ENCODE results near the gene BBS10.
A peak's percentile ranks its signal among the peaks of the same experiment; 100 is the strongest.
"Not testable (repeated sequence)": the region's sequence is repeated elsewhere in the genome, so short reads cannot be mapped to it uniquely, and the experiment has no call there.

The BBS10 gene

GRCh38 chr12:76346798-76347420 lies 1.3 kb downstream of the BBS10 start:
- no peak for ATAC-seq
- H3K27ac Mint-ChIP-seq, result peak overlapping the region; percentile 98
- H3K9me3 Mint-ChIP-seq, result no peaks in the 10 kb centered on the region

DNA sequence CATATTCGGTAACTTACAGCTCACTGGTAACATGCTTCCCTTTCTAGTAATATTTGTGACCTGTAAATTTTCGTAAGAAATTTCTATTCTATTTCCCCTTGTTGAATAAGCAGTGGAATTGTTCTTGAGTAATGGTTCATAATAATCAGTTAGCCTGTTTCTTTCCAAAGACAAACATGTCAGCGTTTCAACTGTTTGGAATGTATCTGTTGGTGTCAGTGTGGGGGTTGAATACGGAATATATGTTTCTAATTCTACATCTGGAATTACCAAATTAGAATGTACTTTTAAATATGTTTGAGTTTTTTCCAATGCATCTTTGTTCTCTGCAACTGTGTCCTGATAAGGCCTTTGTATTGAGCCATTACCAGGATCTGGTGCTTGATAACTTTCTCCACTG lies 2.0 kb downstream of the BBS10 start:
- Mint-ChIP-seq H3K27ac (no peak overlapping the region), H3K9me3 (no peaks in the 10 kb centered on the region), H3K36me3 (peaks cover 13% of the 10 kb centered on the region), H3K4me3 (no peak overlapping the region), H3K4me1 (peaks cover 20% of the 10 kb centered on the region), H3K27me3 (no peaks in the 10 kb centered on the region)
- ATAC-seq, result no peak

More at GRCh38 chr12:76346798-76347420, 1.3 kb downstream of the BBS10 start:
- H3K27me3 Mint-ChIP-seq, result no peaks in the 10 kb centered on the region
- H3K4me3 Mint-ChIP-seq, result peak overlapping the region; percentile 89
- H3K36me3 Mint-ChIP-seq, result peaks cover 13% of the 10 kb centered on the region
- H3K4me1 Mint-ChIP-seq, result peaks cover 20% of the 10 kb centered on the region

DNA sequence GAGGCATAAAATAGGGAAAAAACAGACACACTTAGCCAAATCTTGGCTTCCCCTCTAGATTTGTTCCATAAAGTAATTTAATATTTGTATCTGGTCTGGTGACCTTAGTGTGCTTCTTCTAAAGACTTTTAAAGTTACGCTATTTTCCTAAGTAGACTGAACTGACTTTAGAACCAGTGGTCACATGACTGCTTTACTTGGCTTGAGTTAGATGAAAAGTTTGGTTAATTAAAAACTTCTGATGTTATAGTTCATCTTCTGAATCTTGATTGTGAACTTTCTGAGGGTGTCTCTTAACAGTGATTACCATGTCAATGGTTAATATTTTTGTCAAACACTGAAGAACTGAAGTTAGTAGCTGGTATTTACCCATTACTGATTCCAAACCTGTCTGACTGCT lies 2.6 kb downstream of the BBS10 start:
- Mint-ChIP-seq H3K9me3 (no peaks in the 10 kb centered on the region), H3K27ac (no peak overlapping the region), H3K4me1 (peaks cover 20% of the 10 kb centered on the region), H3K4me3 (no peak overlapping the region), H3K36me3 (peaks cover 8% of the 10 kb centered on the region), H3K27me3 (no peaks in the 10 kb centered on the region)
- no peak for ATAC-seq

DNA sequence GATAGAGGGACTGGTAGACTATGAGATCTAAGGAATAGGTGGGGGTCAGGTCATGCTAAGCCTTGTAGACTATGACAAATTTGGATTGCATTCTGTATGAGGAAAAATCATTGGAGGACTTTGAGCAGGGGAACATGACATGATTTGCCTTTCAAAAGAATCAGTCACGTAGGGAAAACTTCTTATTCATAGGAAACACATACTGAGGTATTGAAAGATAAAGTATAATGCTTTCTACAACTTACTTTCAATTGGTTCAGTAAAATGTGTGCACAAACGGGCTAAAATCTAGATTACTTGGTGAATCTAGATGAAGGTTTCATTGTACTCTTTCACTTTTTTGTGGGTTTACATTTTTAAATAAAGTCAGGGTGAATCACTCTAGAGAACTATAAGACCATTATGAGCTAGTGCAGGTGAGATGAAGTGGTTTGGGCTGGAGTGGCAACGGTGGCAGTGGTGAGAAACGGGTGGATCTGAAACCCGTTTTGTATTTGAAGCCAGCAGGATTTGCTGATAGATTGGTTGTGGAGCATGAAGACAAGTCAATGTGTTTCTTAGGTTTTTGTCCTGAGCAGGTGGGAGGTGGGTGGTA lies 6.7 kb downstream of the BBS10 start:
- Mint-ChIP-seq H3K4me1 (no peaks in the 10 kb centered on the region), H3K27me3 (no peaks in the 10 kb centered on the region), H3K9me3 (no peaks in the 10 kb centered on the region), H3K27ac (no peak overlapping the region), H3K4me3 (no peak overlapping the region), H3K36me3 (peaks cover 8% of the 10 kb centered on the region)
- ATAC-seq, result no peak

- Mint-ChIP-seq H3K4me1 (no peaks in the 10 kb centered on the region), H3K9me3 (no peaks in the 10 kb centered on the region), H3K36me3 (peaks cover 8% of the 10 kb centered on the region), H3K27me3 (no peaks in the 10 kb centered on the region), H3K4me3 (no peak overlapping the region), H3K27ac (no peak overlapping the region)
- ATAC-seq, result no peak
Measured at GRCh38 chr12:76340680-76341435, 7.4 kb downstream of the BBS10 start.

GRCh38 chr12:76337583-76337982 lies 10.6 kb downstream of the BBS10 start:
- Mint-ChIP-seq H3K27ac (no peak overlapping the region), H3K36me3 (no peaks in the 10 kb centered on the region), H3K9me3 (no peaks in the 10 kb centered on the region), H3K4me3 (no peak overlapping the region), H3K27me3 (no peaks in the 10 kb centered on the region), H3K4me1 (no peaks in the 10 kb centered on the region)
- no peak for ATAC-seq

GRCh38 chr12:76332606-76333005 lies 15.6 kb downstream of the BBS10 start:
- ATAC-seq, result no peak
- H3K4me1 Mint-ChIP-seq, result no peaks in the 10 kb centered on the region

GRCh38 chr12:76329606-76330005 lies 18.6 kb downstream of the BBS10 start:
- H3K27me3 Mint-ChIP-seq, result no peaks in the 10 kb centered on the region
- no peak for ATAC-seq
- no peak overlapping the region for H3K4me3 Mint-ChIP-seq
- H3K9me3 Mint-ChIP-seq, result peaks cover 5% of the 10 kb centered on the region
- no peaks in the 10 kb centered on the region for H3K36me3 Mint-ChIP-seq
- H3K27ac Mint-ChIP-seq, result no peak overlapping the region
- no peaks in the 10 kb centered on the region for H3K4me1 Mint-ChIP-seq

More at GRCh38 chr12:76332606-76333005, 15.6 kb downstream of the BBS10 start:
- H3K4me3 Mint-ChIP-seq, result no peak overlapping the region
- peaks cover 5% of the 10 kb centered on the region for H3K9me3 Mint-ChIP-seq
- no peaks in the 10 kb centered on the region for H3K36me3 Mint-ChIP-seq
- H3K27ac Mint-ChIP-seq, result no peak overlapping the region
- H3K27me3 Mint-ChIP-seq, result no peaks in the 10 kb centered on the region

GRCh38 chr12:76329159-76329558 lies 19.1 kb downstream of the BBS10 start:
- ATAC-seq, result no peak
- no peaks in the 10 kb centered on the region for H3K4me1 Mint-ChIP-seq
- H3K27ac Mint-ChIP-seq, result no peak overlapping the region
- no peaks in the 10 kb centered on the region for H3K36me3 Mint-ChIP-seq
- H3K9me3 Mint-ChIP-seq, result peaks cover 5% of the 10 kb centered on the region
- H3K4me3 Mint-ChIP-seq, result no peak overlapping the region
- no peaks in the 10 kb centered on the region for H3K27me3 Mint-ChIP-seq

GRCh38 chr12:76319595-76320319 lies 28.5 kb downstream of the BBS10 start:
- H3K27ac Mint-ChIP-seq, H3K4me3 Mint-ChIP-seq, H3K4me1 Mint-ChIP-seq, ATAC-seq, H3K36me3 Mint-ChIP-seq, H3K9me3 Mint-ChIP-seq: not testable (repeated sequence)
- H3K27me3 Mint-ChIP-seq, result peaks cover 42% of the 10 kb centered on the region

DNA sequence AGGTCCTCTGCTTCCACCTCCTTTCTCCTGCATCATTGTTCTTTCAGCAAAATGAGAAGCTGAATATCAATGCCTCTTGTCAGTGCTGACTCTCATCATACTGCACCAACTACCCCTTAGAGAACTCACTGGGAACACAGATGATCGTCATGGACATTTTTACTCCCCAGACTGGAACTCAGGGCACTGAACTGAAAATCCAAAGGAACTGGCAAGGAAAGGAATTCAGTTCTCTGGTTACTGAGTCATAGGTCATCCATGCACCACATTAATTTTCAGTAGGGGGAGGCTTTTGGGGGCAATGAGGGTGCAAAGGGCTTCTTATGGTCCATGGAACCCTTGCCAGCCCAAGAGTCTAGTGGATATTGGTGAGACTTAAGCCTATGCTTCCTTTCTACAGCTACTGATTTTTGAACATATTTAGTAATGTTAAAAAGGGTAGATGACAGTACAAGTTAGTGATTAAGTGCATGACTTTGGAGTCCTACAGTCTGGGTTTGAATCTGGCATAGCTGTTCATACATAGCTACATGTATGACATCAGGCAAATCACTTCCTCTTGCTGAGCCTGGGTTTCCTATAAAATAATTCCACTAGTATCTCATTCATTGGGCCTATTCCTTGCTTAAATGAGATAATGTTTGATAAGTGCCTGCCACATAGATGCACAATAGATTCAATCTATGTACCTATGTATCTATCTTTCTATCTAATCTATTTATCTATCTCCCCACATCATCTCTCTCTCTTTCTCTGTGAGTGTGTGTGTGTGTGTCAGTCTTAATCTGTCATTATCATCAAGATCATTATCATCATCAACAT lies 29.2 kb downstream of the BBS10 start:
- Mint-ChIP-seq H3K36me3 (no peaks in the 10 kb centered on the region), H3K27me3 (peaks cover 50% of the 10 kb centered on the region), H3K4me1 (peaks cover 9% of the 10 kb centered on the region), H3K4me3 (no peak overlapping the region), H3K9me3 (no peaks in the 10 kb centered on the region), H3K27ac (no peak overlapping the region)
- no peak for ATAC-seq

- ATAC-seq, result no peak
- Mint-ChIP-seq H3K4me3 (no peak overlapping the region), H3K27me3 (peaks cover 51% of the 10 kb centered on the region), H3K27ac (no peak overlapping the region), H3K9me3 (no peaks in the 10 kb centered on the region), H3K4me1 (peaks cover 9% of the 10 kb centered on the region), H3K36me3 (no peaks in the 10 kb centered on the region)
Measured at GRCh38 chr12:76317976-76318375, 30.2 kb downstream of the BBS10 start.

DNA sequence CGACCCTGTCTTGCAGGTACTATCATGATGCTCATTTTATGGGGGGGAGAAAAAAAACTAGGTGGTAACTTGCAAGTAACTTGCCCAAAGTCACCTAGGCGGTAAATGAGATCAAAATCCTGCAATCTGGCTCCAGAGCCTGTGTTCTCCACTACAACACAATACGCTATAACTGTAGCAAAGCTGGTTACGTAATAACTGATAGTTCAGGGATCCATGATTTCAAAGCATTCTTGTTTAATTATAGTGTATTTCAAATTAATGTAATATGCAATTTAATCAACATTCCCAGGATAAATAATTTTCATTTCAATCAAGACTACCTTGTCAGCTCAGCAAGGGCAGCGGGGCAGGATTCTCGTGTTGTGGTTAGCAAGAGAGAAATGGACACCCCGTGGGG lies 31.7 kb downstream of the BBS10 start:
- Mint-ChIP-seq H3K27me3 (peaks cover 51% of the 10 kb centered on the region), H3K9me3 (no peaks in the 10 kb centered on the region), H3K4me1 (peaks cover 9% of the 10 kb centered on the region), H3K27ac (no peak overlapping the region), H3K4me3 (no peak overlapping the region), H3K36me3 (no peaks in the 10 kb centered on the region)
- ATAC-seq, result no peak

GRCh38 chr12:76313299-76313698 lies 34.9 kb downstream of the BBS10 start:
- Mint-ChIP-seq H3K4me3 (no peak overlapping the region), H3K9me3 (no peaks in the 10 kb centered on the region), H3K27me3 (peaks cover 47% of the 10 kb centered on the region), H3K36me3 (no peaks in the 10 kb centered on the region), H3K4me1 (peaks cover 9% of the 10 kb centered on the region), H3K27ac (no peak overlapping the region)
- no peak for ATAC-seq

GRCh38 chr12:76312315-76312714 lies 35.9 kb downstream of the BBS10 start:
- no peak overlapping the region for H3K4me3 Mint-ChIP-seq
- H3K27ac Mint-ChIP-seq, result no peak overlapping the region
- peaks cover 40% of the 10 kb centered on the region for H3K27me3 Mint-ChIP-seq
- no peaks in the 10 kb centered on the region for H3K9me3 Mint-ChIP-seq
- peaks cover 9% of the 10 kb centered on the region for H3K4me1 Mint-ChIP-seq
- no peak for ATAC-seq
- H3K36me3 Mint-ChIP-seq, result no peaks in the 10 kb centered on the region
